Measurements from ENCODE around the gene MED20.

MED20 gene

DNA sequence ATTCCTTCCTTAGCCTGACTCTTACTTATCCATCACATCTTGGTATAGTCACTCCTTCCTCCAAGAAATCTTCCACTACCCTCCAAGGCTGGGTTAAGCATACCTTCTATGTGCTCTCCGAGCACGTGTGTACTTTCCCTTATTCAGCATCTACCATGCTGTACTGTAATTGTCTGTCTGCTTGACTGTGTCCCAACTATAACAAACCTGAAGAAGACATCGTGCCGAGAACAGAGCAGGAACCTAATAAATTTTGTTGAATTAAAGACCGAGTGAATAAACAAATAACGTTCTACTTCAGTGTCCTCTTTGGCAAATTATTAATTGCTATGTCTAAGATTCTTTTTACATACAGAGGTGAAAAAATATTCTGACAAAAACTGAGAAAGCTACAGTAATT is 61.6 kb downstream of the MED20 start:
- in situ Hi-C loops (cut with MboI; ENCODE audit: low sequenced_read_pairs): no loop called here

DNA sequence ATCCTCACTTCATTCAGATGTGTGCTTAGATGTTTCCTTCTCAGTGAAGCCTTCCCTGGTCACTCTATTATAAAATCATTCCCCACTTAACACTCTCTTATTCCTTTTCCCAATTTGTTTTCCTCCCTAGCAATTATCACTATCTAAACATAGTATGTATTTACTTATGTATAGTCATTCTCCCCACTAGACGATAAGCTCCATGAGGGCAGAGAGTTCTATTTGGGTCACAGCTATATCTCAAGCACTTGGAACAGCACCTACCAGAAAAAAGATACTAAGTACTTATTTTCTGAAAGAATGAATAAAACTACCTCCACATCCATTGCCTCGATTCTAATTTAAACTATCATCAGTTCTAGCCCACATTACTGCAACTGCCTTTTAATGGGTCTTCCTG is 62.2 kb downstream of the MED20 start:
- in situ Hi-C loops (cut with MboI; ENCODE audit: low sequenced_read_pairs): no loop called here
